SK-N-SH (cell line): ENCODE data around the gene PRKAB2. TPM values are rescaled to one million over a fixed set of nuclear protein-coding genes. Genes with fewer than 3 reads are reported as not detected.

Experiments
- CTCF ChIA-PET: fragments of 300-600, 350-600 bp; formaldehyde crosslinking; extraction: SDS; loops from one replicate; lab custom pipeline; 2021; lab: Yijun Ruan, JAX
- POLR2A ChIA-PET: fragments of 350-600 bp; sonication (Branson Sonifier 250); formaldehyde crosslinking; extraction: SDS; loops from one replicate; lab custom pipeline; 2020; ENCODE audit warnings: antibody characterized with exemption, inconsistent platforms; lab: Yijun Ruan, JAX
- DNase-seq: peaks from one replicate; pipeline ENCODE4 v3.0.0; 2012
- H2AFZ ChIP-seq: fragments of 200-600 bp; sonication (generic); 2 replicates; pipeline ENCODE4 v1.8.1; 2016; ENCODE audit warnings: antibody characterized with exemption, mild to moderate bottlenecking, low read depth
- H3F3A ChIP-seq: fragments of 200-600 bp; sonication (generic); replicated peaks from 2 replicates; pipeline ENCODE3; 2016; ENCODE audit warnings: antibody characterized with exemption, mild to moderate bottlenecking; ENCODE audit not compliant: insufficient read depth
- H3K27ac ChIP-seq, 2 experiments: fragments of 200-500 bp in 1 of 2; fragments of 200-600 bp in 1 of 2; sonication (Bioruptor generic) in 1 of 2; sonication (generic), shearing (Covaris generic) in 1 of 2; 2 replicates each; pipeline versions ENCODE4 v1.5.1 to v1.6.1; 2014 to 2016; ENCODE audit warnings: low read depth in 2 of 2, inconsistent platforms in 1 of 2, low read length in 1 of 2, mild to moderate bottlenecking in 1 of 2, mixed read lengths in 1 of 2
- H3K27me3 ChIP-seq: fragments of 200-600 bp; sonication (generic), shearing (Covaris generic); 2 replicates; pipeline ENCODE4 v1.6.1; 2016; ENCODE audit warnings: mixed run types; ENCODE audit not compliant: insufficient read depth
- H3K36me3 ChIP-seq, 2 experiments: fragments of 200-500 bp in 1 of 2; fragments of 200-600 bp in 1 of 2; sonication (Bioruptor generic) in 1 of 2; sonication (generic) in 1 of 2; replicated peaks in 1 of 2; 2 replicates each; pipeline versions ENCODE3 to v1.5.1; 2014 to 2016; ENCODE audit warnings: low read length in 1 of 2, mild to moderate bottlenecking in 1 of 2; ENCODE audit not compliant: insufficient read depth in 2 of 2, control insufficient read depth in 1 of 2
- H3K4me1 ChIP-seq, 2 experiments: fragments of 200-500 bp in 1 of 2; fragments of 200-600 bp in 1 of 2; sonication (Bioruptor generic) in 1 of 2; sonication (generic), shearing (Covaris generic) in 1 of 2; 2 replicates each; pipeline versions ENCODE4 v1.5.1 to v1.6.1; 2014 to 2016; ENCODE audit warnings: low read depth in 1 of 2, low read length in 1 of 2, mixed run types in 1 of 2; ENCODE audit not compliant: insufficient read depth in 2 of 2, control insufficient read depth in 1 of 2
- H3K4me2 ChIP-seq: fragments of 200-600 bp; sonication (generic), shearing (Covaris generic); 2 replicates; pipeline ENCODE4 v1.6.1; 2017; ENCODE audit warnings: mixed run types
- H3K4me3 ChIP-seq, 2 experiments: fragments of 200-500 bp in 1 of 2; fragments of 200-600 bp in 1 of 2; sonication (Bioruptor generic) in 1 of 2; sonication (generic), shearing (Covaris generic) in 1 of 2; 2 replicates each; pipeline versions ENCODE4 v1.5.1 to v1.8.1; 2014 to 2016; ENCODE audit warnings: low read depth in 2 of 2, inconsistent platforms in 1 of 2, low read length in 1 of 2, mild to moderate bottlenecking in 1 of 2, mixed read lengths in 1 of 2, moderate library complexity in 1 of 2
- H3K79me2 ChIP-seq: fragments of 200-600 bp; sonication (generic); 2 replicates; pipeline ENCODE4 v1.8.1; 2017; ENCODE audit warnings: mild to moderate bottlenecking; ENCODE audit not compliant: insufficient read depth
- H3K9ac ChIP-seq: fragments of 200-600 bp; sonication (generic); 2 replicates; pipeline ENCODE4 v1.6.1; 2017; ENCODE audit warnings: mixed run types
- H3K9me2 ChIP-seq: fragments of 200-600 bp; sonication (generic); 2 replicates; pipeline ENCODE4 v1.6.1; 2017; ENCODE audit warnings: mixed run types
- H3K9me3 ChIP-seq: fragments of 200-600 bp; sonication (generic); 2 replicates; pipeline ENCODE4 v1.6.1; 2017; ENCODE audit warnings: mixed run types, mild to moderate bottlenecking, moderate library complexity
- H4K20me1 ChIP-seq: fragments of 200-600 bp; sonication (generic); 2 replicates; pipeline ENCODE4 v1.6.1; 2017; ENCODE audit warnings: mild to moderate bottlenecking, mixed run types; ENCODE audit not compliant: insufficient read depth
- ELF1 ChIP-seq: IDR thresholded peaks from 2 replicates; pipeline ENCODE4 v1.4.0; 2012
- FOXM1 ChIP-seq: IDR thresholded peaks from 2 replicates; pipeline ENCODE4 v1.4.0; 2012; ENCODE audit warnings: low read depth, mild to moderate bottlenecking
- JUND ChIP-seq: IDR thresholded peaks from 2 replicates; pipeline ENCODE4 v1.4.0; 2012
- MEF2A ChIP-seq: IDR thresholded peaks from 2 replicates; pipeline ENCODE4 v1.4.0; 2012; ENCODE audit warnings: low read depth, borderline replicate concordance
- MXI1 ChIP-seq: IDR thresholded peaks from 2 replicates; pipeline ENCODE4 v1.6.1; 2012; ENCODE audit warnings: mild to moderate bottlenecking, low read depth, low read length, improper control_type of control experiment
- NFIC ChIP-seq: IDR thresholded peaks from 2 replicates; pipeline ENCODE4 v1.4.0; 2012; ENCODE audit warnings: borderline replicate concordance
- NRF1 ChIP-seq: IDR thresholded peaks from 2 replicates; pipeline ENCODE4 v1.6.1; 2012; ENCODE audit warnings: low read depth, mild to moderate bottlenecking, low read length
- PBX3 ChIP-seq: IDR thresholded peaks from 2 replicates; pipeline ENCODE4; 2012
- RAD21 ChIP-seq: IDR thresholded peaks from 2 replicates; pipeline ENCODE4 v1.6.1; 2012; ENCODE audit warnings: mild to moderate bottlenecking, low read length
- RCOR1 ChIP-seq: fragments of 150-350 bp; IDR thresholded peaks from 2 replicates; pipeline ENCODE4 v1.6.1; 2017; ENCODE audit warnings: antibody characterized with exemption, low read length
- REST ChIP-seq: IDR thresholded peaks from 2 replicates; pipeline ENCODE4 v1.6.1; 2012; ENCODE audit warnings: mild to moderate bottlenecking, low read depth, low read length, moderate library complexity
- RFX5 ChIP-seq: IDR thresholded peaks from 2 replicates; pipeline ENCODE4 v1.6.1; 2012; ENCODE audit warnings: mild to moderate bottlenecking, improper control_type of control experiment, low read length
- RXRA ChIP-seq: IDR thresholded peaks from 2 replicates; pipeline ENCODE4 v1.4.0; 2012; ENCODE audit warnings: low read depth, mild to moderate bottlenecking, borderline replicate concordance
- SMC3 ChIP-seq: IDR thresholded peaks from 2 replicates; pipeline ENCODE4 v1.6.1; 2012; ENCODE audit warnings: low read depth, low read length, improper control_type of control experiment
- WGBS: methylation state at CpG from one replicate; pipeline ENCODE4 v1.1.6; 2017; ENCODE audit warnings: low lambda C conversion rate; 5-methylcytosine and 5-hydroxymethylcytosine counted together
- polyA plus RNA-seq, 3 experiments: library from polyadenylated mRNA; depleted of rRNA; stranded (reverse); fragments of >200 nt; gene quantifications; 2 replicates each; pipeline ENCODE4 v1.2.3, GENCODE V29; 2012

PRKAB2 gene
- polyA plus RNA-seq, 1 of the 3 experiments (the other 2 are of a cell fraction), result 6.2 TPM

GRCh38 chr1:147185432-147185831, 13.2 kb upstream of the PRKAB2 start:
- H3K79me2 ChIP-seq, result no peaks in the 10 kb centered on the region
- CTCF ChIA-PET, result interaction anchor here (1.4 kb wide), 1 partner anchor 58 kb away, joined by 6 read pairs; no protein-coding TSS in a partner anchor
- no peaks in the 10 kb centered on the region for H3K27me3 ChIP-seq
- POLR2A ChIA-PET, result no interaction called here
- no peaks in the 10 kb centered on the region for H3F3A ChIP-seq
- H3K9me2 ChIP-seq, result no peaks in the 10 kb centered on the region
- H2AFZ ChIP-seq, result no peak overlapping the region
- H3K27ac ChIP-seq, result no peak overlapping the region
- 100% methylated on average over 2 of the region's 2 CpGs for WGBS
- no peak for TF ChIP-seq NFIC
- TF ChIP-seq SMC3, result no peak
- no peak for TF ChIP-seq NRF1
- no peak for TF ChIP-seq RAD21
- TF ChIP-seq RFX5, result no peak
- no peak for TF ChIP-seq MXI1
- no peak for TF ChIP-seq RCOR1
- no peak for TF ChIP-seq REST
- no peak for TF ChIP-seq FOXM1
- no peak for TF ChIP-seq JUND
- no peak for TF ChIP-seq MEF2A
- no peak for TF ChIP-seq RXRA
- H3K9me3 ChIP-seq, result no peaks in the 10 kb centered on the region
- no peaks in the 10 kb centered on the region for H3K36me3 ChIP-seq
- no peak overlapping the region for H3K4me2 ChIP-seq
- H3K4me3 ChIP-seq, result no peak overlapping the region
- no peaks in the 10 kb centered on the region for H4K20me1 ChIP-seq
- no peak for DNase-seq
- H3K9ac ChIP-seq, result no peak overlapping the region
- no peaks in the 10 kb centered on the region for H3K4me1 ChIP-seq

- Histone ChIP-seq H3K9ac (no peak overlapping the region), H2AFZ (no peak overlapping the region), H3F3A (peaks cover 2% of the 10 kb centered on the region), H3K4me2 (no peak overlapping the region), H4K20me1 (no peaks in the 10 kb centered on the region), H3K9me3 (no peaks in the 10 kb centered on the region), H3K27me3 (no peaks in the 10 kb centered on the region), H3K9me2 (no peaks in the 10 kb centered on the region), H3K4me3 (no peak overlapping the region), H3K79me2 (no peaks in the 10 kb centered on the region), H3K27ac (no peak overlapping the region), H3K4me1 (peaks cover 0 to 4% of the 10 kb centered on the region in 2 experiments; a peak in 2 of 4 replicates)
- ChIA-PET POLR2A (no interaction called here), CTCF (interaction anchor here (1.4 kb wide), 1 partner anchor 9 kb away, joined by 5 read pairs; no protein-coding TSS in a partner anchor)
- no peak for DNase-seq
- WGBS, result 87% methylated on average over 29 of the region's 36 CpGs
- TF ChIP-seq PBX3 (peak; percentile 40; the same call in 1 of the 2 replicates), ELF1 (no peak), JUND (peak; percentile 10; the same call in 1 of the 2 replicates)
- TF ChIP-seq, all 33 proteins: peak for 2
- peaks cover 0 to 3% of the 10 kb centered on the region in 2 experiments for H3K36me3 ChIP-seq
Measured at GRCh38 chr1:147177611-147178380, 5.5 kb upstream of the PRKAB2 start.
